GM12892 (cell line): ENCODE results near the gene PCDHGC4.

Experiments used
- DNase-seq: peaks from one replicate; pipeline ENCODE4 v3.0.0; 2011; ENCODE audit not compliant: insufficient read length
- FAIRE-seq: peaks from 2 replicates; lab custom pipeline; 2011; peaks lifted over from hg19 to GRCh38; lab: Jason Lieb, UNC
- POLR2A ChIP-seq: IDR thresholded peaks from 2 replicates; pipeline ENCODE4 v1.6.1; 2011; ENCODE audit warnings: low read depth, low read length, control low read depth
- POLR2AphosphoS5 ChIP-seq: IDR thresholded peaks from 2 replicates; pipeline ENCODE4 v1.6.1; 2011; ENCODE audit warnings: low read depth, low read length, control low read depth
- TAF1 ChIP-seq: IDR thresholded peaks from 2 replicates; pipeline ENCODE4 v1.6.1; 2011; ENCODE audit warnings: low read depth, mild to moderate bottlenecking, control low read depth, low read length, borderline replicate concordance

The PCDHGC4 gene

GRCh38 chr5:141478321-141478945, 6.4 kb upstream of the PCDHGC4 start:
- FAIRE-seq = peak; percentile 56
- no peak for DNase-seq
- no peak for TF ChIP-seq TAF1
- no peak for TF ChIP-seq POLR2AphosphoS5
- no peak for TF ChIP-seq POLR2A

- FAIRE-seq = no peak
- TF ChIP-seq POLR2A = no peak
- no peak for TF ChIP-seq POLR2AphosphoS5
- TF ChIP-seq TAF1 = no peak
- DNase-seq = no peak
These were observed 5.1 kb upstream of the PCDHGC4 start for GRCh38 chr5:141479776-141480175.

GRCh38 chr5:141483902-141484301, 928 bp upstream of the PCDHGC4 start:
- FAIRE-seq (no peak), DNase-seq (no peak)
- no peak for TF ChIP-seq POLR2AphosphoS5
- TF ChIP-seq POLR2A = no peak
- no peak for TF ChIP-seq TAF1

GRCh38 chr5:141484310-141484640, 555 bp upstream of the PCDHGC4 start:
- TF ChIP-seq TAF1 (no peak), POLR2A (no peak), POLR2AphosphoS5 (no peak)
- FAIRE-seq = no peak
- DNase-seq = no peak

- FAIRE-seq (no peak), DNase-seq (no peak)
- TF ChIP-seq POLR2AphosphoS5 = no peak
- TF ChIP-seq POLR2A = no peak
- no peak for TF ChIP-seq TAF1
These were observed 658 bp downstream of the PCDHGC4 start for GRCh38 chr5:141485321-141486055.

- FAIRE-seq = no peak
These were observed 1.3 kb downstream of the PCDHGC4 start for GRCh38 chr5:141486091-141486490.

GRCh38 chr5:141487131-141487530, 2.3 kb downstream of the PCDHGC4 start:
- FAIRE-seq (no peak), DNase-seq (no peak)
- no peak for TF ChIP-seq TAF1
- no peak for TF ChIP-seq POLR2AphosphoS5
- TF ChIP-seq POLR2A = no peak

More at GRCh38 chr5:141486091-141486490, 1.3 kb downstream of the PCDHGC4 start:
- DNase-seq = no peak
- TF ChIP-seq POLR2A (no peak), POLR2AphosphoS5 (no peak), TAF1 (no peak)

- TF ChIP-seq TAF1 = no peak
- TF ChIP-seq POLR2A = no peak
- TF ChIP-seq POLR2AphosphoS5 = no peak
- no peak for FAIRE-seq
- DNase-seq = no peak
These were observed 4.0 kb downstream of the PCDHGC4 start, which contains the start of gene PCDHGC5 for GRCh38 chr5:141488591-141489561. Gene PCDHGC5 (plus strand): TSS chr5:141489081. CDS start chr5:141489241, 160 bp downstream.

- TF ChIP-seq POLR2A (no peak), TAF1 (no peak), POLR2AphosphoS5 (no peak)
- DNase-seq = no peak
- FAIRE-seq = no peak
These were observed 5.0 kb downstream of the PCDHGC4 start for GRCh38 chr5:141489841-141490240.

GRCh38 chr5:141490271-141490670, 5.4 kb downstream of the PCDHGC4 start:
- DNase-seq (no peak), FAIRE-seq (no peak)
- TF ChIP-seq POLR2AphosphoS5 (no peak), POLR2A (no peak), TAF1 (no peak)

- no peak for DNase-seq
- TF ChIP-seq TAF1 (no peak), POLR2AphosphoS5 (no peak), POLR2A (no peak)
- no peak for FAIRE-seq
These were observed 5.9 kb downstream of the PCDHGC4 start for GRCh38 chr5:141490771-141491170.
